GM19468 (cell line): Measurements from ENCODE around the gene CLCN7.

Experiments used
- ATAC-seq: cut with Tn5 transposase; IDR thresholded peaks from one replicate; pipeline ENCODE4 v1.9.1; 2021; ENCODE audit warnings: mild to moderate bottlenecking, moderate library complexity, moderate number of reproducible peaks; ENCODE audit not compliant: unreplicated experiment; ENCODE audit errors: extremely low read depth

Gene CLCN7

GRCh38 chr16:1502092-1503004, 27.5 kb upstream of the CLCN7 start:
- no peak for ATAC-seq

GRCh38 chr16:1501630-1502029, 26.8 kb upstream of the CLCN7 start:
- no peak for ATAC-seq

- no peak for ATAC-seq
Measured at GRCh38 chr16:1500465-1501150, 25.8 kb upstream of the CLCN7 start.

- ATAC-seq: no peak
Measured at GRCh38 chr16:1499756-1500464, 25.1 kb upstream of the CLCN7 start.

GRCh38 chr16:1498899-1499676, 24.3 kb upstream of the CLCN7 start:
- ATAC-seq: no peak

- ATAC-seq: no peak
Measured at GRCh38 chr16:1497014-1497598, 22.3 kb upstream of the CLCN7 start.

- ATAC-seq: no peak
Measured at GRCh38 chr16:1496464-1496863, 21.6 kb upstream of the CLCN7 start.

- no peak for ATAC-seq
Measured at GRCh38 chr16:1495889-1496262, 21.0 kb upstream of the CLCN7 start.

GRCh38 chr16:1495211-1495888, 20.5 kb upstream of the CLCN7 start:
- no peak for ATAC-seq

- ATAC-seq: no peak
Measured at GRCh38 chr16:1494711-1495110, 19.9 kb upstream of the CLCN7 start.

GRCh38 chr16:1494129-1494640, 19.4 kb upstream of the CLCN7 start:
- ATAC-seq: no peak

- ATAC-seq: no peak
Measured at GRCh38 chr16:1493746-1494094, 18.9 kb upstream of the CLCN7 start.

GRCh38 chr16:1492923-1493745, 18.3 kb upstream of the CLCN7 start, which contains the start of gene TELO2:
Gene TELO2 (plus strand): TSS chr16:1493360. CDS start chr16:1494282, 922 bp downstream.
- no peak for ATAC-seq

- no peak for ATAC-seq
Measured at GRCh38 chr16:1492082-1492922, 17.5 kb upstream of the CLCN7 start.

GRCh38 chr16:1491327-1491726, 16.5 kb upstream of the CLCN7 start:
- no peak for ATAC-seq

GRCh38 chr16:1489077-1489476, 14.2 kb upstream of the CLCN7 start:
- ATAC-seq: no peak

- ATAC-seq: no peak
Measured at GRCh38 chr16:1488619-1489018, 13.8 kb upstream of the CLCN7 start, which contains the start of gene PTX4. Gene PTX4 (minus strand): TSS chr16:1488944. CDS start chr16:1488909, 35 bp downstream.
